Chondrocyte (in vitro differentiated cells): ENCODE measurements around the gene BUB1B. TPM values are rescaled to one million over a fixed set of nuclear protein-coding genes. Genes with fewer than 3 reads are reported as not detected.

Experiments used
- DNase-seq: peaks from one replicate; pipeline ENCODE4 v3.0.0; 2021; ENCODE audit warnings: mixed read lengths, low spot score
- H3K27ac Mint-ChIP-seq: one replicate; pipeline ENCODE4 v1.8.0; 2021; ENCODE audit warnings: mild to moderate bottlenecking, moderate library complexity, mixed read lengths; ENCODE audit not compliant: unreplicated experiment
- H3K27me3 Mint-ChIP-seq: 2 replicates; pipeline ENCODE4 v1.8.0; 2021; ENCODE audit warnings: low read depth, mixed read lengths
- H3K36me3 Mint-ChIP-seq: 2 replicates; pipeline ENCODE4 v1.8.0; 2021; ENCODE audit warnings: low read depth, mixed read lengths
- H3K4me1 Mint-ChIP-seq: 2 replicates; pipeline ENCODE4 v1.8.0; 2021; ENCODE audit warnings: low read depth, mild to moderate bottlenecking, mixed read lengths
- H3K4me3 Mint-ChIP-seq: one replicate; pipeline ENCODE4 v1.8.0; 2021; ENCODE audit warnings: mild to moderate bottlenecking, moderate library complexity, mixed read lengths; ENCODE audit not compliant: unreplicated experiment
- H3K9me3 Mint-ChIP-seq: 2 replicates; pipeline ENCODE4 v1.8.0; 2021; ENCODE audit warnings: low read depth, mixed read lengths
- CTCF ChIP-seq: fragments of 200-600 bp; sonication (generic); IDR thresholded peaks from 2 replicates; pipeline ENCODE4 v1.5.0; 2021; ENCODE audit warnings: antibody characterized with exemption, mild to moderate bottlenecking, moderate library complexity
- total RNA-seq: library from RNA; stranded (reverse); gene quantifications from 3 replicates; pipeline ENCODE4 v1.2.1, GENCODE V29; 2021

Gene BUB1B
- total RNA-seq, 1 donor from 2014 or later = 6.7 TPM

- TF ChIP-seq CTCF = no peak
- DNase-seq = no peak
- no peak overlapping the region for H3K4me3 Mint-ChIP-seq
- no peaks in the 10 kb centered on the region for H3K36me3 Mint-ChIP-seq
- no peaks in the 10 kb centered on the region for H3K9me3 Mint-ChIP-seq
- no peaks in the 10 kb centered on the region for H3K27me3 Mint-ChIP-seq
- peaks cover 3% of the 10 kb centered on the region for H3K4me1 Mint-ChIP-seq
- H3K27ac Mint-ChIP-seq = no peak overlapping the region
Measured at GRCh38 chr15:40155270-40155910, 5.5 kb upstream of the BUB1B start.

GRCh38 chr15:40157778-40158447 is 3.0 kb upstream of the BUB1B start:
- Mint-ChIP-seq H3K27me3 (no peaks in the 10 kb centered on the region), H3K36me3 (no peaks in the 10 kb centered on the region), H3K4me1 (peaks cover under 1% of the 10 kb centered on the region), H3K9me3 (no peaks in the 10 kb centered on the region), H3K4me3 (no peak overlapping the region), H3K27ac (no peak overlapping the region)
- no peak for DNase-seq
- TF ChIP-seq CTCF = no peak

- TF ChIP-seq CTCF = no peak
- no peaks in the 10 kb centered on the region for H3K27me3 Mint-ChIP-seq
- H3K9me3 Mint-ChIP-seq = no peaks in the 10 kb centered on the region
- H3K4me3 Mint-ChIP-seq = no peak overlapping the region
- no peak overlapping the region for H3K27ac Mint-ChIP-seq
- no peak for DNase-seq
- H3K4me1 Mint-ChIP-seq = peaks cover 2% of the 10 kb centered on the region
- no peaks in the 10 kb centered on the region for H3K36me3 Mint-ChIP-seq
Measured at GRCh38 chr15:40160021-40160420, 848 bp upstream of the BUB1B start.

GRCh38 chr15:40161693-40162391 is 973 bp downstream of the BUB1B start:
- Mint-ChIP-seq H3K27ac (no peak overlapping the region), H3K27me3 (no peaks in the 10 kb centered on the region), H3K4me3 (no peak overlapping the region), H3K9me3 (no peaks in the 10 kb centered on the region), H3K36me3 (no peaks in the 10 kb centered on the region), H3K4me1 (peaks cover 2% of the 10 kb centered on the region)
- no peak for DNase-seq
- TF ChIP-seq CTCF = no peak

- no peak for DNase-seq
- no peaks in the 10 kb centered on the region for H3K27me3 Mint-ChIP-seq
- H3K4me1 Mint-ChIP-seq = peaks cover 2% of the 10 kb centered on the region
- H3K36me3 Mint-ChIP-seq = no peaks in the 10 kb centered on the region
- TF ChIP-seq CTCF = no peak
- no peaks in the 10 kb centered on the region for H3K9me3 Mint-ChIP-seq
- H3K27ac Mint-ChIP-seq = no peak overlapping the region
- H3K4me3 Mint-ChIP-seq = no peak overlapping the region
Measured at GRCh38 chr15:40162552-40162951, 1.7 kb downstream of the BUB1B start.
